MG63 (cell line): ENCODE results near the gene FAM184A. TPM values are rescaled to one million over a fixed set of nuclear protein-coding genes. Genes with fewer than 3 reads are reported as not detected.

Experiments used
- DNase-seq: peaks from one replicate; pipeline ENCODE4 v3.0.0-alpha.2; 2020
- H3K27me3 ChIP-seq: fragments of 250-450 bp; sonication (Bioruptor Pico); 2 replicates; pipeline ENCODE4 v1.5.1; 2020; ENCODE audit warnings: mild to moderate bottlenecking, moderate library complexity
- H3K36me3 ChIP-seq: fragments of 250-450 bp; sonication (Bioruptor Pico); 2 replicates; pipeline ENCODE4 v1.5.1; 2020; ENCODE audit warnings: mild to moderate bottlenecking, moderate library complexity
- H3K4me3 ChIP-seq: fragments of 250-450 bp; sonication (Bioruptor Pico); 2 replicates; pipeline ENCODE4 v1.5.1; 2020; ENCODE audit warnings: mild to moderate bottlenecking, moderate library complexity
- H3K9me3 ChIP-seq: fragments of 250-450 bp; sonication (Bioruptor Pico); 2 replicates; pipeline ENCODE4 v1.5.1; 2020; ENCODE audit warnings: mild to moderate bottlenecking, moderate library complexity
- total RNA-seq: library from RNA; depleted of rRNA; stranded (reverse); fragments of >200 nt; shearing (Covaris generic); gene quantifications from 2 replicates; pipeline ENCODE4 v1.2.3, GENCODE V29; 2014; ENCODE audit warnings: low replicate concordance

FAM184A gene
- total RNA-seq, 1 experiment from 2014 or later, result 0.13 TPM

GRCh38 chr6:118970866-118971265 is 107.6 kb downstream of the FAM184A start:
- no peak overlapping the region for H3K4me3 ChIP-seq
- H3K36me3 ChIP-seq, result no peaks in the 10 kb centered on the region
- no peak for DNase-seq
- no peaks in the 10 kb centered on the region for H3K27me3 ChIP-seq
- H3K9me3 ChIP-seq, result no peaks in the 10 kb centered on the region

- no peaks in the 10 kb centered on the region for H3K27me3 ChIP-seq
- no peaks in the 10 kb centered on the region for H3K36me3 ChIP-seq
- no peaks in the 10 kb centered on the region for H3K9me3 ChIP-seq
- DNase-seq, result no peak
- no peak overlapping the region for H3K4me3 ChIP-seq
These were observed 110.0 kb downstream of the FAM184A start for GRCh38 chr6:118968416-118968815.

- no peak for DNase-seq
- Histone ChIP-seq H3K27me3 (no peaks in the 10 kb centered on the region), H3K4me3 (no peak overlapping the region), H3K36me3 (no peaks in the 10 kb centered on the region), H3K9me3 (no peaks in the 10 kb centered on the region)
These were observed 111.2 kb downstream of the FAM184A start for GRCh38 chr6:118967239-118967638.

- H3K27me3 ChIP-seq, result no peaks in the 10 kb centered on the region
- H3K4me3 ChIP-seq, result no peak overlapping the region
- H3K9me3 ChIP-seq, result no peaks in the 10 kb centered on the region
- H3K36me3 ChIP-seq, result no peaks in the 10 kb centered on the region
- DNase-seq, result no peak
These were observed 112.6 kb downstream of the FAM184A start for GRCh38 chr6:118965843-118966370.

- Histone ChIP-seq H3K27me3 (no peaks in the 10 kb centered on the region), H3K9me3 (no peaks in the 10 kb centered on the region), H3K4me3 (no peak overlapping the region), H3K36me3 (no peaks in the 10 kb centered on the region)
- no peak for DNase-seq
These were observed 113.1 kb downstream of the FAM184A start for GRCh38 chr6:118965371-118965770.

- no peak for DNase-seq
These were observed 115.5 kb downstream of the FAM184A start for GRCh38 chr6:118963003-118963402.

GRCh38 chr6:118959903-118960302 is 118.6 kb downstream of the FAM184A start:
- H3K36me3 ChIP-seq, result no peaks in the 10 kb centered on the region

More at GRCh38 chr6:118963003-118963402, 115.5 kb downstream of the FAM184A start:
- no peaks in the 10 kb centered on the region for H3K27me3 ChIP-seq
- H3K4me3 ChIP-seq, result no peak overlapping the region
- no peaks in the 10 kb centered on the region for H3K9me3 ChIP-seq
- H3K36me3 ChIP-seq, result no peaks in the 10 kb centered on the region

GRCh38 chr6:118953391-118953790 is 125.1 kb downstream of the FAM184A start:
- Histone ChIP-seq H3K36me3 (no peaks in the 10 kb centered on the region), H3K9me3 (no peaks in the 10 kb centered on the region; the same call in 1 of the 2 replicates), H3K27me3 (0 out of 2 replicates have a peak, but pooled peaks cover 2% of the 10 kb centered on the region), H3K4me3 (no peak overlapping the region)
- DNase-seq, result no peak

More at GRCh38 chr6:118959903-118960302, 118.6 kb downstream of the FAM184A start:
- Histone ChIP-seq H3K27me3 (0 out of 2 replicates have a peak, but pooled peaks cover 2% of the 10 kb centered on the region), H3K4me3 (no peak overlapping the region), H3K9me3 (no peaks in the 10 kb centered on the region)
- no peak for DNase-seq

GRCh38 chr6:118952683-118953082 is 125.8 kb downstream of the FAM184A start:
- H3K36me3 ChIP-seq, result no peaks in the 10 kb centered on the region
- 0 out of 2 replicates have a peak, but pooled peaks cover 2% of the 10 kb centered on the region for H3K27me3 ChIP-seq
- H3K9me3 ChIP-seq, result no peaks in the 10 kb centered on the region; the same call in 1 of the 2 replicates
- no peak for DNase-seq
- H3K4me3 ChIP-seq, result no peak overlapping the region

GRCh38 chr6:118945217-118945616 is 133.2 kb downstream of the FAM184A start:
- H3K4me3 ChIP-seq, result no peak overlapping the region
- H3K9me3 ChIP-seq, result peaks cover 14% of the 10 kb centered on the region
- no peaks in the 10 kb centered on the region for H3K36me3 ChIP-seq
- no peak for DNase-seq
- no peaks in the 10 kb centered on the region for H3K27me3 ChIP-seq

GRCh38 chr6:118940770-118941169 is 137.7 kb downstream of the FAM184A start:
- DNase-seq, result no peak
- H3K9me3 ChIP-seq, result peaks cover 6% of the 10 kb centered on the region; the same call in 1 of the 2 replicates
- H3K36me3 ChIP-seq, result no peaks in the 10 kb centered on the region
- H3K27me3 ChIP-seq, result no peaks in the 10 kb centered on the region; the same call in 1 of the 2 replicates
- H3K4me3 ChIP-seq, result no peak overlapping the region

- DNase-seq, result no peak
- peaks cover 6% of the 10 kb centered on the region; the same call in 1 of the 2 replicates for H3K9me3 ChIP-seq
- H3K36me3 ChIP-seq, result no peaks in the 10 kb centered on the region
- H3K4me3 ChIP-seq, result no peak overlapping the region
- H3K27me3 ChIP-seq, result no peaks in the 10 kb centered on the region; the same call in 1 of the 2 replicates
These were observed 138.8 kb downstream of the FAM184A start for GRCh38 chr6:118939683-118940082.

GRCh38 chr6:118935978-118936703 is 142.3 kb downstream of the FAM184A start:
- Histone ChIP-seq H3K27me3 (no peaks in the 10 kb centered on the region; the same call in 1 of the 2 replicates), H3K4me3 (peak overlapping the region; percentile 94), H3K9me3 (no peaks in the 10 kb centered on the region), H3K36me3 (peaks cover 13% of the 10 kb centered on the region)
- no peak for DNase-seq

- DNase-seq, result no peak
- peak overlapping the region; percentile 94 for H3K4me3 ChIP-seq
- H3K27me3 ChIP-seq, result no peaks in the 10 kb centered on the region; the same call in 1 of the 2 replicates
These were observed 143.2 kb downstream of the FAM184A start for GRCh38 chr6:118935331-118935668.

GRCh38 chr6:118934461-118935330 is 143.8 kb downstream of the FAM184A start, which contains the start of gene MCM9:
TSS of gene MCM9 (minus strand) at chr6:118935159. CDS start at chr6:118931723, 3,436 bp downstream.
- H3K4me3 ChIP-seq, result peak within 1 kb of the TSS; percentile 94
- H3K9me3 ChIP-seq, result no peaks in the 10 kb centered on the region
- no peaks in the 10 kb centered on the region; the same call in 1 of the 2 replicates for H3K27me3 ChIP-seq
- peaks cover 24% of the 10 kb centered on the region for H3K36me3 ChIP-seq
- peak; percentile 89 for DNase-seq

More at GRCh38 chr6:118935331-118935668, 143.2 kb downstream of the FAM184A start:
- Histone ChIP-seq H3K9me3 (no peaks in the 10 kb centered on the region), H3K36me3 (peaks cover 21% of the 10 kb centered on the region)

- no peak for DNase-seq
- Histone ChIP-seq H3K27me3 (no peaks in the 10 kb centered on the region; the same call in 1 of the 2 replicates), H3K9me3 (no peaks in the 10 kb centered on the region), H3K4me3 (peak overlapping the region; percentile 94), H3K36me3 (peaks cover 31% of the 10 kb centered on the region)
These were observed 144.5 kb downstream of the FAM184A start for GRCh38 chr6:118933855-118934460.
